WTC11 (cell line): ENCODE data around the gene MMP17. TPM values are rescaled to one million over a fixed set of nuclear protein-coding genes. Genes with fewer than 3 reads are reported as not detected.
A peak's percentile ranks its signal among the peaks of the same experiment; 100 is the strongest.

Experiments
- ATAC-seq: fragments of 200-7000 bp; cut with Tn5 transposase; 2 replicates; pipeline ENCODE4 v1.10.0; 2021; ENCODE audit warnings: mild to moderate bottlenecking, moderate library complexity
- CTCF ChIA-PET: fragments of 300-600 bp; sonication (Branson Sonifier 250); formaldehyde crosslinking; loops from one replicate; lab custom pipeline; 2021; ENCODE audit warnings: antibody characterized with exemption; lab: Charles Lee
- POLR2A ChIA-PET: fragments of 350-600 bp; sonication (Branson Sonifier 250); formaldehyde crosslinking; loops from one replicate; lab custom pipeline; 2021; ENCODE audit warnings: antibody characterized with exemption; lab: Charles Lee
- DNase-seq: peaks from one replicate; pipeline ENCODE4 v3.0.0; 2021; ENCODE audit warnings: low spot score
- H3K27ac Mint-ChIP-seq: 2 replicates; pipeline ENCODE4 v1.8.0; 2021; ENCODE audit warnings: mixed read lengths
- H3K27me3 Mint-ChIP-seq: 2 replicates; pipeline ENCODE4 v1.8.0; 2021; ENCODE audit warnings: low read depth, mild to moderate bottlenecking, moderate library complexity, mixed read lengths
- H3K36me3 Mint-ChIP-seq: 2 replicates; pipeline ENCODE4 v1.8.0; 2021; ENCODE audit warnings: mixed read lengths
- H3K4me1 Mint-ChIP-seq: 2 replicates; pipeline ENCODE4 v1.8.0; 2022; ENCODE audit warnings: mixed read lengths
- H3K4me3 Mint-ChIP-seq: 2 replicates; pipeline ENCODE4 v1.8.0; 2021; ENCODE audit warnings: mild to moderate bottlenecking, moderate library complexity, mixed read lengths
- H3K9me3 Mint-ChIP-seq: 2 replicates; pipeline ENCODE4 v1.8.0; 2021; ENCODE audit warnings: mixed read lengths
- ATF1 ChIP-seq: sonication (generic); formaldehyde crosslinking; IDR thresholded peaks from 2 replicates; pipeline ENCODE4 v1.8.1; 2023; ENCODE audit warnings: mild to moderate bottlenecking, moderate library complexity, missing genetic modification reagents
- IRF2 ChIP-seq: sonication (generic); formaldehyde crosslinking; IDR thresholded peaks from 2 replicates; pipeline ENCODE4 v1.8.0; 2022; ENCODE audit warnings: low read depth, missing genetic modification reagents, borderline replicate concordance
- MXD4 ChIP-seq: fragments of 250-450 bp; sonication (Bioruptor Pico); IDR thresholded peaks from 2 replicates; pipeline ENCODE4 v1.8.0; 2021; ENCODE audit warnings: mild to moderate bottlenecking, moderate library complexity, borderline replicate concordance
- RELA ChIP-seq: sonication (generic); formaldehyde crosslinking; IDR thresholded peaks from 2 replicates; pipeline ENCODE4 v1.8.1; 2022; ENCODE audit warnings: missing genetic modification reagents, mild to moderate bottlenecking, borderline replicate concordance
- TCF7 ChIP-seq: sonication (generic); formaldehyde crosslinking; IDR thresholded peaks from 2 replicates; pipeline ENCODE4 v1.8.0; 2022; ENCODE audit warnings: mild to moderate bottlenecking, low read depth, missing genetic modification reagents, moderate library complexity
- ZNF121 ChIP-seq: sonication (generic); formaldehyde crosslinking; IDR thresholded peaks from 2 replicates; pipeline ENCODE4 v1.8.0; 2023; ENCODE audit warnings: missing genetic modification reagents
- ZNF138 ChIP-seq: sonication (generic); formaldehyde crosslinking; conservative IDR thresholded peaks from 2 replicates; pipeline ENCODE4 v1.8.1; 2022; ENCODE audit warnings: mild to moderate bottlenecking, moderate library complexity, missing genetic modification reagents
- ZNF219 ChIP-seq: sonication (generic); formaldehyde crosslinking; IDR thresholded peaks from 2 replicates; pipeline ENCODE4 v1.8.0; 2023; ENCODE audit warnings: missing genetic modification reagents, mild to moderate bottlenecking, borderline replicate concordance
- ZNF423 ChIP-seq: fragments of 250-450 bp; sonication (Bioruptor Pico); IDR thresholded peaks from 2 replicates; pipeline ENCODE4 v2.1.2; 2022; ENCODE audit warnings: mild to moderate bottlenecking, moderate library complexity
- total RNA-seq: library from RNA; stranded (reverse); gene quantifications from 3 replicates; pipeline ENCODE4 v1.2.3, GENCODE V29; 2021
- TF ChIP-seq, protein P1 (sequence below): sonication (generic); formaldehyde crosslinking; IDR thresholded peaks from 2 replicates; pipeline ENCODE4 v1.8.1; 2022; ENCODE audit warnings: low read depth, missing genetic modification reagents, borderline replicate concordance
- TF ChIP-seq, protein P2 (sequence below): sonication (generic); formaldehyde crosslinking; IDR thresholded peaks from 2 replicates; pipeline ENCODE4 v1.8.1; 2022; ENCODE audit warnings: missing genetic modification reagents, borderline replicate concordance
- TF ChIP-seq, protein P3 (sequence below): sonication (generic); formaldehyde crosslinking; IDR thresholded peaks from 2 replicates; pipeline ENCODE4 v1.8.0; 2022; ENCODE audit warnings: mild to moderate bottlenecking, missing genetic modification reagents
- TF ChIP-seq, protein P4 (sequence below): sonication (generic); formaldehyde crosslinking; conservative IDR thresholded peaks from 2 replicates; pipeline ENCODE4 v1.8.1; 2022; ENCODE audit warnings: mild to moderate bottlenecking, missing genetic modification reagents
- TF ChIP-seq, protein P5 (sequence below): sonication (generic); formaldehyde crosslinking; IDR thresholded peaks from 2 replicates; pipeline ENCODE4 v1.8.0; 2022; ENCODE audit warnings: mild to moderate bottlenecking, missing genetic modification reagents
- TF ChIP-seq, protein P6 (sequence below): fragments of 250-450 bp; sonication (Bioruptor Pico); IDR thresholded peaks from 2 replicates; pipeline ENCODE4 v2.1.2; 2022; ENCODE audit warnings: mild to moderate bottlenecking, moderate library complexity

The MMP17 gene
- total RNA-seq, 1 experiment from 2014 or later, result 67.1 TPM

DNA sequence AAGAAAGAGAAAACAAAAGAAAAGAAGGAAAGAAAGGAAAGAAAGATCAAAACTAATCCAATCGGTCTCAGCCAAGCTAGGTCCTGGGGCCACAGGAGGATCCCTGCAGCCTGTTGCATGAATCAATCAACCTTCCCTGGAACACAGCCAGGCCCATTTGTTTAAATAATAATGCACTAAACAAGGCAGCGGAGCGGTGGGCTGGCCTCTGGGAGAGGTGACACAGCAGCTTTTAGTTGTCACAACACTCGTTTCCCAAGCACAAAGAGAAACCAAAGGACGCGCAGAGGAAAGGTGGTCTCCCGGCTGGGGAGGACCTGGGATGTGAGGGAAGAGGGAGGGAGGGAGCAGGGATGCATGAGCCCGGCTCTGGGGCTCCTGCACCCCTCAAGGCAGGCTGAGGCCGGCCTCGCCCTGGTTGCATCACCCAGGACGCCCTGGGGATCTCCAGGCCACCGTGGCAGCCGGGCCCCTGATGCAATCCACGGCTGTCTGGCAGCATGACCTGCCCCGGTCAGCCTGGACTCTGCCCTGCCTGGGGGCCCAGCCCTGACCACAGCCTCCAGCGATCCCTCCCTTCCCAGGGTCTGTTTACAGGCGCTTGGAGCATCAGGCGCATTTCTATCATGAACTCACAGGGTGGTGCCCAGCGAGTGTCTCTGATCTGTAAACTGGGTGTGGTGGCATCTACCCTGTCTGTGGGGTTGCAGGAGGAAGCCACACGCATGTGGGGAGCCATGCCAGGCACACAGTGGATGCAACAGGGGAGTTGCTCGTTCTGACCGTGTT, 32.5 kb downstream of the MMP17 start (continued):
- TF ChIP-seq, protein P1, sequence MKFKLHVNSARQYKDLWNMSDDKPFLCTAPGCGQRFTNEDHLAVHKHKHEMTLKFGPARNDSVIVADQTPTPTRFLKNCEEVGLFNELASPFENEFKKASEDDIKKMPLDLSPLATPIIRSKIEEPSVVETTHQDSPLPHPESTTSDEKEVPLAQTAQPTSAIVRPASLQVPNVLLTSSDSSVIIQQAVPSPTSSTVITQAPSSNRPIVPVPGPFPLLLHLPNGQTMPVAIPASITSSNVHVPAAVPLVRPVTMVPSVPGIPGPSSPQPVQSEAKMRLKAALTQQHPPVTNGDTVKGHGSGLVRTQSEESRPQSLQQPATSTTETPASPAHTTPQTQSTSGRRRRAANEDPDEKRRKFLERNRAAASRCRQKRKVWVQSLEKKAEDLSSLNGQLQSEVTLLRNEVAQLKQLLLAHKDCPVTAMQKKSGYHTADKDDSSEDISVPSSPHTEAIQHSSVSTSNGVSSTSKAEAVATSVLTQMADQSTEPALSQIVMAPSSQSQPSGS (CRISPR knock-in tag), result no peak
- TF ChIP-seq, protein P2, sequence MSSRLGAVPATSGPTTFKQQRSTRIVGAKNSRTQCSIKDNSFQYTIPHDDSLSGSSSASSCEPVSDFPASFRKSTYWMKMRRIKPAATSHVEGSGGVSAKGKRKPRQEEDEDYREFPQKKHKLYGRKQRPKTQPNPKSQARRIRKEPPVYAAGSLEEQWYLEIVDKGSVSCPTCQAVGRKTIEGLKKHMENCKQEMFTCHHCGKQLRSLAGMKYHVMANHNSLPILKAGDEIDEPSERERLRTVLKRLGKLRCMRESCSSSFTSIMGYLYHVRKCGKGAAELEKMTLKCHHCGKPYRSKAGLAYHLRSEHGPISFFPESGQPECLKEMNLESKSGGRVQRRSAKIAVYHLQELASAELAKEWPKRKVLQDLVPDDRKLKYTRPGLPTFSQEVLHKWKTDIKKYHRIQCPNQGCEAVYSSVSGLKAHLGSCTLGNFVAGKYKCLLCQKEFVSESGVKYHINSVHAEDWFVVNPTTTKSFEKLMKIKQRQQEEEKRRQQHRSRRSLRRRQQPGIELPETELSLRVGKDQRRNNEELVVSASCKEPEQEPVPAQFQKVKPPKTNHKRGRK (CRISPR knock-in tag), result peak; percentile 97
- TF ChIP-seq, protein P3, sequence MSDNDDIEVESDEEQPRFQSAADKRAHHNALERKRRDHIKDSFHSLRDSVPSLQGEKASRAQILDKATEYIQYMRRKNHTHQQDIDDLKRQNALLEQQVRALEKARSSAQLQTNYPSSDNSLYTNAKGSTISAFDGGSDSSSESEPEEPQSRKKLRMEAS (CRISPR knock-in tag), result peak; percentile 80
- TF ChIP-seq ZNF423 (CRISPR knock-in tag) (peak; percentile 45; the same call in 1 of the 2 replicates), ZNF219 (CRISPR knock-in tag) (peak; percentile 34; the same call in 1 of the 2 replicates), RELA (no peak), ZNF138 (no peak)
- TF ChIP-seq, protein P4, sequence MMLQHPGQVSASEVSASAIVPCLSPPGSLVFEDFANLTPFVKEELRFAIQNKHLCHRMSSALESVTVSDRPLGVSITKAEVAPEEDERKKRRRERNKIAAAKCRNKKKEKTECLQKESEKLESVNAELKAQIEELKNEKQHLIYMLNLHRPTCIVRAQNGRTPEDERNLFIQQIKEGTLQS (CRISPR knock-in tag), result peak; percentile 77
- TF ChIP-seq, protein P5, sequence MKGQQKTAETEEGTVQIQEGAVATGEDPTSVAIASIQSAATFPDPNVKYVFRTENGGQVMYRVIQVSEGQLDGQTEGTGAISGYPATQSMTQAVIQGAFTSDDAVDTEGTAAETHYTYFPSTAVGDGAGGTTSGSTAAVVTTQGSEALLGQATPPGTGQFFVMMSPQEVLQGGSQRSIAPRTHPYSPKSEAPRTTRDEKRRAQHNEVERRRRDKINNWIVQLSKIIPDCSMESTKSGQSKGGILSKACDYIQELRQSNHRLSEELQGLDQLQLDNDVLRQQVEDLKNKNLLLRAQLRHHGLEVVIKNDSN, result 0 out of 2 replicates have a peak, but pooled peaks have one; percentile 14
- TF ChIP-seq, all 79 proteins: peak for 11

DNA sequence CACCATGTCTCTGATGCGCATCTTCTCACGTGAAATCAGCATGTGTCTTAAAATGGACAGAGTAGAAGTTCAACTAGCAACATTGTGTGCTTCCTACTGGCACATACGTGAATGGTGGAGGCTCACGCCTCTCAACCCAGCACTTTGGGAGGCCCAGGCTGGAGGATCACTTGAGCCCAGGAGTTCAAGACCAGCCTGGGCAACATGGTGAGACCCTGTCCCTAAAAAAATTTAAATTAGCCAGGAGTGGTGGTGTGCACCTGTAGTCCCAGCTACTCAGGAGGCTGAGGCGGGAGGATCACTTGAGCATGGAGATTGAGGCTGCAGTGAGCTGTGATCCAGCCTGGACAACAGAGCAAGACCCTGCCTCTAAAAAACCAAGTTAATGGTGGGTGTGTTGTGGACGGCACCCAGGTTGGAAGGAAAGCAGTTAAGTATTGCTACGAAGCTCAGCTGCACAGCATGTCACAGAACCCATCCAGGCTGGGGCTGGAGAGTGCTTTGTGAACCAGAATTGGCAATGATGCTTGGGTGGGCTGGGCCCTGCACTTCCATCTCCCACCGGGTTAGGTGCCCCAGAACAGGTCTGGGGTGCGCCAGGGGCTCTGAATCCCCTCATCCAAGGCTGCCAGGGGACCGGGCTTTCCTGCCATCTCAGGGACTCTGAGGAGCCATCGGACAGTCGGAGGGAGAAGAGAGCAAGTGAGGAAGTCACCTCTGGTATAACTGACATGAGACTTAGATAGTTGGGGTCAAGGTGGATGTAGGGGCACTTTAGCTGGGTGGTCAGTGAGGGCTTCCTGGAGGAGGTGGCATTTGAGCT, 33.3 kb downstream of the MMP17 start:
- no peak for DNase-seq
- Mint-ChIP-seq H3K36me3 (no peaks in the 10 kb centered on the region), H3K9me3 (no peaks in the 10 kb centered on the region), H3K4me1 (peaks cover 34% of the 10 kb centered on the region), H3K27me3 (peaks cover 13% of the 10 kb centered on the region), H3K4me3 (no peak overlapping the region; the same call in 1 of the 2 replicates), H3K27ac (peak overlapping the region; percentile 55; the same call in 1 of the 2 replicates)
- TF ChIP-seq ZNF121 (CRISPR knock-in tag) (peak; percentile 96), MXD4 (no peak), ATF1 (CRISPR knock-in tag) (no peak), IRF2 (CRISPR knock-in tag) (no peak), ZNF138 (no peak), TCF7 (no peak), ZNF219 (CRISPR knock-in tag) (no peak)
- TF ChIP-seq, protein P6, sequence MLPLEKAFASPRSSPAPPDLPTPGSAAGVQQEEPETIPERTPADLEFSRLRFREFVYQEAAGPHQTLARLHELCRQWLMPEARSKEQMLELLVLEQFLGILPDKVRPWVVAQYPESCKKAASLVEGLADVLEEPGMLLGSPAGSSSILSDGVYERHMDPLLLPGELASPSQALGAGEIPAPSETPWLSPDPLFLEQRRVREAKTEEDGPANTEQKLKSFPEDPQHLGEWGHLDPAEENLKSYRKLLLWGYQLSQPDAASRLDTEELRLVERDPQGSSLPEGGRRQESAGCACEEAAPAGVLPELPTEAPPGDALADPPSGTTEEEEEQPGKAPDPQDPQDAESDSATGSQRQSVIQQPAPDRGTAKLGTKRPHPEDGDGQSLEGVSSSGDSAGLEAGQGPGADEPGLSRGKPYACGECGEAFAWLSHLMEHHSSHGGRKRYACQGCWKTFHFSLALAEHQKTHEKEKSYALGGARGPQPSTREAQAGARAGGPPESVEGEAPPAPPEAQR (CRISPR knock-in tag), result no peak
- ChIA-PET CTCF (interaction anchor here (1.9 kb wide), 1 partner anchor 11 kb away, joined by 4 read pairs; no protein-coding TSS in a partner anchor), POLR2A (no interaction called here)
- no peak for ATAC-seq
